Left ventricle myocardium inferior (tissue), 1 donor: ENCODE measurements around the gene ADAM12. TPM values are rescaled to one million over a fixed set of nuclear protein-coding genes. Genes with fewer than 3 reads are reported as not detected.

Experiments used
- DNase-seq: peaks from one replicate; pipeline ENCODE4 v3.0.0-alpha.2; 2020
- H3K27ac ChIP-seq: fragments of 200-600 bp; replicated peaks from 2 replicates; pipeline ENCODE4 v1.8.0; 2021
- H3K27me3 ChIP-seq: fragments of 200-600 bp; 2 replicates; pipeline ENCODE4 v1.8.0; 2021; ENCODE audit warnings: low read depth
- H3K36me3 ChIP-seq: fragments of 200-600 bp; 2 replicates; pipeline ENCODE4 v1.8.0; 2021
- H3K4me1 ChIP-seq: fragments of 200-600 bp; 2 replicates; pipeline ENCODE4 v1.8.0; 2021
- H3K4me3 ChIP-seq: fragments of 200-600 bp; 2 replicates; pipeline ENCODE4 v1.8.0; 2021; ENCODE audit warnings: mild to moderate bottlenecking, moderate library complexity
- H3K9me3 ChIP-seq: fragments of 200-600 bp; replicated peaks from 2 replicates; pipeline ENCODE4 v1.8.0; 2021
- intact Hi-C: fragments of 100-400 bp; cut with micrococcal nuclease; formaldehyde crosslinking; loops from one replicate; pipeline ENCODE4 v1.11.0; 2022
- total RNA-seq: library from RNA; stranded (reverse); fragmentation: NEBNext Ultra II Directional; extraction: Animal tissue kit (Norgen Biotek cat#: 25700); gene quantifications from one replicate; pipeline ENCODE4 v1.2.1, GENCODE V29; 2021
- TF ChIP-seq, protein P1 (sequence below): fragments of 200-600 bp; IDR thresholded peaks from 2 replicates; pipeline ENCODE4 v1.8.0; 2021; ENCODE audit warnings: antibody characterized with exemption, mild to moderate bottlenecking, borderline replicate concordance
- donor health status: DM: no; HTN: yes; CAD: no; lungs with severe emphysema.

The ADAM12 gene
- total RNA-seq, 1 donor from 2014 or later, result 0.27 TPM

DNA sequence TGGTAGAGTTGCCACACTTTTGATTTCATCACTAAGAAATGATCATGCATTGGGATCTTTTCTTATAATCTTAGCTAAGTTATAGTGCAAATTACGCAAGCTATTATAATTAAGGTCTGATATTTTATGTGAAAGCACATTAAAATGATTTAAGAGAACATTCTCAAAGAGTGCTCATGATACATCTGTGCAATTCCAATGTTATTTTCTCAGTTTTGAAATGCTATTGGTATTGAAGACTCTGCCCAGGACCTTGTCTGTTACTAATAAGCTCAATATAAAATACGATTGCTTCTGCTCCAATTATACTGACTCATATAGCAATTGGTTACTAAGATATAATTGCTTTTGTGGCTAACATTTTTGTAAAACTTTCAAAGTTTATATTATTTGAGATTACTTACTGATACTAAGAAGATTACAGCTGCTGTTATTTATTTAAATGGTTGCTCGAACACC lies 180.9 kb downstream of the ADAM12 start:
- Histone ChIP-seq H3K9me3 (no peaks in the 10 kb centered on the region), H3K4me3 (no peak overlapping the region), H3K27ac (no peak overlapping the region), H3K36me3 (no peaks in the 10 kb centered on the region), H3K4me1 (peaks cover 7% of the 10 kb centered on the region), H3K27me3 (peaks cover 19% of the 10 kb centered on the region)
- no peak for DNase-seq
- TF ChIP-seq, protein P1, sequence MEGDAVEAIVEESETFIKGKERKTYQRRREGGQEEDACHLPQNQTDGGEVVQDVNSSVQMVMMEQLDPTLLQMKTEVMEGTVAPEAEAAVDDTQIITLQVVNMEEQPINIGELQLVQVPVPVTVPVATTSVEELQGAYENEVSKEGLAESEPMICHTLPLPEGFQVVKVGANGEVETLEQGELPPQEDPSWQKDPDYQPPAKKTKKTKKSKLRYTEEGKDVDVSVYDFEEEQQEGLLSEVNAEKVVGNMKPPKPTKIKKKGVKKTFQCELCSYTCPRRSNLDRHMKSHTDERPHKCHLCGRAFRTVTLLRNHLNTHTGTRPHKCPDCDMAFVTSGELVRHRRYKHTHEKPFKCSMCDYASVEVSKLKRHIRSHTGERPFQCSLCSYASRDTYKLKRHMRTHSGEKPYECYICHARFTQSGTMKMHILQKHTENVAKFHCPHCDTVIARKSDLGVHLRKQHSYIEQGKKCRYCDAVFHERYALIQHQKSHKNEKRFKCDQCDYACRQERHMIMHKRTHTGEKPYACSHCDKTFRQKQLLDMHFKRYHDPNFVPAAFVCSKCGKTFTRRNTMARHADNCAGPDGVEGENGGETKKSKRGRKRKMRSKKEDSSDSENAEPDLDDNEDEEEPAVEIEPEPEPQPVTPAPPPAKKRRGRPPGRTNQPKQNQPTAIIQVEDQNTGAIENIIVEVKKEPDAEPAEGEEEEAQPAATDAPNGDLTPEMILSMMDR, result no peak
- intact Hi-C loops, result no loop called here

DNA sequence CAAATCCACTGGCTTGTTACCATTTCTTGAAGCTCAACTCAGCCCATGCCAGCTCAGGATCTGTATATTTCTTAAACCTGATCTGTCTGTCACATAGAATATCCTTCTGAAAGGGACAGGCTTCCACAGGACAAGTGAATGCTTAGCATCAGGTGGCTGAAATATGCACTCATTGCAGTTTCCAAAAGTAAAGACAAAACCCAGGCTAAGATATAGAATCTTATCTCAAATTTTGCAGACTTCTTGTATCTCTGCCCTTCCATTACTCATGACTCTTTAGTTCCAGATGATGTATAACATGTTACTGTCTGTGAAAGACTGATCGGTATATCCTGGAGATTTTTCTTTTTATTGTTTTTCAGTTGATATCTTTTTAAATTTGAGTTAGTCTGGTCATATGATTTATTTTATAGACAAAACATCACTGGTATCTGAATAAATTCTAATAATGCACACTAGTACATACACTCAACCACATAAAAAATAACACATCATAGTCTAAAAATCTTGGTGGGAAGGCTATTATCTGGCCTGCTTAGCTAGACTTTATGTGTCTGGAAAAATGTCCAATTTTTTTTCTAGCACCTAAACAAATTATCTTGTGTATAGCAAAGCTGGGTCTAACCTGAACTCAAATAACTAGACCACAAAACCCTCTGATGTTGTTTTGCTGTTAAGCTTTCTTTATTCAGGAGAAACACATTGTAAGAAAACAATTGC lies 182.6 kb downstream of the ADAM12 start:
- no peaks in the 10 kb centered on the region for H3K36me3 ChIP-seq
- no peak overlapping the region for H3K27ac ChIP-seq
- H3K27me3 ChIP-seq, result peaks cover 6% of the 10 kb centered on the region
- TF ChIP-seq, protein P1, result no peak
- intact Hi-C loops, result no loop called here
- no peak for DNase-seq
- peaks cover 7% of the 10 kb centered on the region for H3K4me1 ChIP-seq
- H3K4me3 ChIP-seq, result no peak overlapping the region
- no peaks in the 10 kb centered on the region for H3K9me3 ChIP-seq

DNA sequence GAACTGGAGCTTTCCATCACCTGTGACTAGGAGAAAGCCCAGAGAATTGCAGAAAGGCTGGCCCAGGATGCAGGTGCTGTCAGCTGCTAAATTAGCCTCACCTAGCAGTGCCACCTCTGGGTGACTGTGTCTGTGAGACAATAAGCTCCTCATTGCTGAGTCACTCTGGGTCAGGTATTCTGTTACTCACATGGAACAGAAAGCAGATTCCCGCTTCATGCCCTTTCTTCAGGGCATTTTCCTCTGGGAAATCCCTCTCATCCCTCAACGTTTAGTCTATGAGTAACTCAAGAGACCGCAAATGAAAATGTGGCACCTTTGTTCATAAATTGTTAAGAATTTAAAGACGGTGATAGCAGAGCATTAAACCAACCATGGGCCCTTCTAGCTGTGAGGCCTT lies 184.0 kb downstream of the ADAM12 start:
- H3K4me3 ChIP-seq, result no peak overlapping the region
- no peaks in the 10 kb centered on the region for H3K9me3 ChIP-seq
- intact Hi-C loops, result no loop called here
- H3K4me1 ChIP-seq, result peaks cover 7% of the 10 kb centered on the region
- H3K36me3 ChIP-seq, result no peaks in the 10 kb centered on the region
- H3K27me3 ChIP-seq, result peaks cover 4% of the 10 kb centered on the region
- TF ChIP-seq, protein P1, result no peak
- no peak overlapping the region for H3K27ac ChIP-seq
- no peak for DNase-seq

DNA sequence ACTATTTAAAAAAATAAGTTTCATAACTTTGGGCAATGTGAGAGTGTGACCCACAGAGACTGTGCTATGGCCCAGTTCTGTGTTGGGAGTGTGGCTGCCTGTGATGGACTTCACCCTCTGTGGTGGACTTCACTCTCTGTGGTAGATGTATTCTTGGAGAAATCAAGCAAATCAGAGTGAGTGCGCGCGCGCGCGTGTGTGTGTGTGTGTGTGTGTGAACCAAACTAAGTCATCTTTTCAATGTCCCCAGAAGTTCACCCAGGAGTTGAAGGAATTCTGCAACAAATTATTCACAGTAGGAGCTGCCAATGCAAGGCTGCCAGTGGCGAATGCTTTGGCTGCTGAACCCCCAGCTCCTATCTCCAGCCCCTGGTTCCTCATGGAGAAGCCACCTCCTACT lies 184.5 kb downstream of the ADAM12 start:
- DNase-seq, result no peak
- Histone ChIP-seq H3K27ac (no peak overlapping the region), H3K27me3 (peaks cover 4% of the 10 kb centered on the region), H3K4me3 (no peak overlapping the region), H3K4me1 (peaks cover 3% of the 10 kb centered on the region), H3K9me3 (no peaks in the 10 kb centered on the region), H3K36me3 (no peaks in the 10 kb centered on the region)
- TF ChIP-seq, protein P1, result no peak
- intact Hi-C loops, result no loop called here

DNA sequence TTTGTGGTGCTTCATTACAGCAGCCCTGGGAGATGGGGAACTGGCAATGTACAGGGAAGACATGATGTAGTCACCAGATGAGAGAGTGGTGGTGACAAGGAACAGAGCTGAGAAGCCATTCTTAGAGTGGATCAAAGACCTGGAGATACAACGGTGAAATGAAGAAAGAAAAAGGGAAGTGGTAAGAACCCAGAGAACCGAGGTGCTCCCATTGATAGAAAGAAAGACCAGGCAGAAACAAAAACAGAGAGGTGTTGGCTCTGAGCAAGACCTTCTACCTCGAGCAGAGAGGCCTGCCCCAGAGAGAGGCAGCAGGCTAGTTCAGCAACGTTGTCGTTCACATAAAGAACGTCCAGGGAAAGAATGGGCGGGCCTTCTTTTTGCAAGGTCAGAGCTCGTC lies 186.7 kb downstream of the ADAM12 start:
- H3K27ac ChIP-seq, result no peak overlapping the region
- no peak for DNase-seq
- H3K36me3 ChIP-seq, result no peaks in the 10 kb centered on the region
- no peaks in the 10 kb centered on the region for H3K9me3 ChIP-seq
- intact Hi-C loops, result no loop called here
- H3K27me3 ChIP-seq, result peaks cover 4% of the 10 kb centered on the region
- TF ChIP-seq, protein P1, result no peak
- no peak overlapping the region for H3K4me3 ChIP-seq
- no peaks in the 10 kb centered on the region for H3K4me1 ChIP-seq
